Femur (tissue), 1 donor: ENCODE results near the gene PAXX.
A peak's percentile ranks its signal among the peaks of the same experiment; 100 is the strongest.
"Not testable (repeated sequence)": the region's sequence is repeated elsewhere in the genome, so short reads cannot be mapped to it uniquely, and the experiment has no call there.

Source experiments
- DNase-seq: peaks from one replicate; pipeline ENCODE4 v3.0.0-alpha.2; 2017

Gene PAXX

GRCh38 chr9:137020771-137021567 is 28.7 kb downstream of the PAXX start:
- DNase-seq = no peak

GRCh38 chr9:137021568-137021978 is 29.4 kb downstream of the PAXX start:
- no peak for DNase-seq

GRCh38 chr9:137021979-137022661 is 29.9 kb downstream of the PAXX start:
- no peak for DNase-seq

GRCh38 chr9:137022662-137023008 is 30.4 kb downstream of the PAXX start:
- no peak for DNase-seq

- DNase-seq = no peak
Measured at GRCh38 chr9:137023157-137023556, 30.9 kb downstream of the PAXX start.

GRCh38 chr9:137023583-137023991 is 31.4 kb downstream of the PAXX start:
- DNase-seq = no peak

GRCh38 chr9:137025517-137025966 is 33.3 kb downstream of the PAXX start:
- DNase-seq = no peak

GRCh38 chr9:137026384-137026783 is 34.2 kb downstream of the PAXX start:
- DNase-seq = no peak

- no peak for DNase-seq
Measured at GRCh38 chr9:137026828-137027227, 34.6 kb downstream of the PAXX start.

GRCh38 chr9:137027369-137028262 is 35.4 kb downstream of the PAXX start, which contains the start of gene ABCA2:
ABCA2 (minus strand) TSS chr9:137028237; CDS start chr9:137028140, 97 bp downstream.
- no peak for DNase-seq

GRCh38 chr9:137028263-137029057 is 36.2 kb downstream of the PAXX start:
- DNase-seq = peak; percentile 67

- peak; percentile 75 for DNase-seq
Measured at GRCh38 chr9:137029058-137029936, 37.1 kb downstream of the PAXX start.

- DNase-seq = no peak
Measured at GRCh38 chr9:137030006-137030405, 37.8 kb downstream of the PAXX start.

GRCh38 chr9:137030538-137031527 is 38.6 kb downstream of the PAXX start:
- no peak for DNase-seq

GRCh38 chr9:137031904-137032640 is 39.9 kb downstream of the PAXX start, which contains the start of gene FUT7:
FUT7 (minus strand) TSS chr9:137032088; CDS start chr9:137031991, 97 bp downstream.
- DNase-seq = no peak

GRCh38 chr9:137032858-137033257 is 40.6 kb downstream of the PAXX start:
- no peak for DNase-seq

- DNase-seq = not testable (repeated sequence)
Measured at GRCh38 chr9:137033481-137033880, 41.3 kb downstream of the PAXX start.

GRCh38 chr9:137034039-137034708 is 42.0 kb downstream of the PAXX start:
- no peak for DNase-seq
